Umbilical cord (tissue), 2 donors: ENCODE measurements around the gene GADD45A. TPM values are rescaled to one million over a fixed set of nuclear protein-coding genes. Genes with fewer than 3 reads are reported as not detected.
A peak's percentile ranks its signal among the peaks of the same experiment; 100 is the strongest.

Experiments used
- DNase-seq: peaks from one replicate; pipeline ENCODE4 v3.0.0-alpha.2; 2015; ENCODE audit warnings: low spot score
- total RNA-seq: library from RNA; depleted of rRNA; stranded (reverse); fragments of >200 nt; gene quantifications from one replicate; pipeline ENCODE4 v1.2.3, GENCODE V29; 2014; ENCODE audit warnings: low replicate concordance; ENCODE audit not compliant: insufficient read depth

GADD45A gene
- total RNA-seq, 1 donor from 2014 or later: 33.0 TPM

DNA sequence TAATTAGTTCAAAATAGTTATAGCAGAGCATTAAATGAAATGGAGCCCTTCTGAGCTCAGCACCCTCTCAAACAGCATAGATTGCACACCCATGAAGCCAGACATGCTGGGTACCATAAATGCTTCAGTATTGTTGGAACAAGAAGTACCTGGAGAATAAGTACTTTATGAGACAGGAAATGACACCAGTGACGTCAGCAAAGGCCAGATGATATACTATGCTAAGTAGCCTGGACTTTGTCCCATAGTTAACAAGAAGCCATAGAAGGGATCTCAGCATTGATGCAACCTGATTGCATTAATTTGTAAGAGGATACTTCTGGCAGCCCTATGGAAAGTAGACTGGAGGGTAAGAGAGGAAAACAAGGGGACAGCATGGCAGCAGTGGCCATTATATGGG, 16.3 kb upstream of the GADD45A start:
- DNase-seq: no peak

DNA sequence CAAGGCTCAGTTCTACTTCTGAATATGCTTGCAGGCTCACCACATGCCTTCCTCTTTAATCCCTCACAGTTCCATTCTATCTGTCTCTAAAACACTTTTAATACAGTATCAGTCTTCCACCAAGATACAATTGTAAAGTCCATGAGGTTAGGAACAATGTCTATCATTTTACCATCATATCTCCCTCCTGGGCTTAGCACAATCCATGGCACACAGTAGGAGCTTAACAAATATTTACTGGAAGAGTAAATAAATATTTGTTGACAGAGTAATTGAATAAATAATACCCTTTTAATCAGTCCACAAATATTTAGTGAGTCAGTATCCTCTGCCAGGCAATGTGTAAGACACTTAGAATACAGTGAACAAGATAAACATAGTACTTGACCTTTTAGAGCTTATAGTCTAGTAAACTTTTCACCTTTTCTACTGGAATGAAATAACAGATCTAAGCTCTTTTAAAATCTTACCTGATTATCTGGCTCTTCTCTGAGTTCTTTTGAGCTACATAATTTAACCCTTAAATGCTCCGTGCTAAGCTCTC, 12.7 kb upstream of the GADD45A start:
- no peak for DNase-seq

DNA sequence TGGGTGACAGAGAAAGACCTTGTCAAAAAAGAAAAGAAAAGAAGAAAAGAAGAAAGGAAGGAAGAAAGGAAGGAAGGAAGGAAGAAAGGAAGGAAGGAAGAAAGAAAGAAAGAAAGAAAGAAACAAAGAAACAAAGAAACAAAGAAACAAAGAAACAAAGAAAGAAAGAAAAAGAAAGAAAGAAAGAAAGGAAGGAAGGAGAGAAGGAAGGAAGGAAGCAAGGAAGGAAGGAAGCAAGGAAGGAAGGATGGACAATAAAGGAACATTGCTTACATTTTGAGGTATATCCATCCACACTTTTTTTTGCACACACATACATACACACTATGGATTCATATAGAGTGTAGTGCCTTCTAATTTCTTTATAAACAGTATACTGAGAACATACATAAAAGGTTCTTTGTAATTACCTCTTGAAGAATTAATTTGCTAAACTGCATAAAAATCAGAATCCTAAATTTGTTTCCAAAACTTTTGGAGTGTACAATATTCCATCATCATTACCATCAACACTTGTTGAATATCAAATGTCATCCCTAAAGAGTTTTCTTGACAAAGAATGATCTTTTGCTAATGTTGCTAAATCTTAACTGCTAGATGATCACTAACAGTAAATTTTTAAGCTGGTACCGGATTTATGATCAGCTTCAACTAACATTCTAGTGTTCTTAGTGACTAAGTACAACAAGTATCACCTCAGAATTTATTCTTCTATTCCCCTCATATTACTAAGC, 11.4 kb upstream of the GADD45A start:
- DNase-seq: no peak

DNA sequence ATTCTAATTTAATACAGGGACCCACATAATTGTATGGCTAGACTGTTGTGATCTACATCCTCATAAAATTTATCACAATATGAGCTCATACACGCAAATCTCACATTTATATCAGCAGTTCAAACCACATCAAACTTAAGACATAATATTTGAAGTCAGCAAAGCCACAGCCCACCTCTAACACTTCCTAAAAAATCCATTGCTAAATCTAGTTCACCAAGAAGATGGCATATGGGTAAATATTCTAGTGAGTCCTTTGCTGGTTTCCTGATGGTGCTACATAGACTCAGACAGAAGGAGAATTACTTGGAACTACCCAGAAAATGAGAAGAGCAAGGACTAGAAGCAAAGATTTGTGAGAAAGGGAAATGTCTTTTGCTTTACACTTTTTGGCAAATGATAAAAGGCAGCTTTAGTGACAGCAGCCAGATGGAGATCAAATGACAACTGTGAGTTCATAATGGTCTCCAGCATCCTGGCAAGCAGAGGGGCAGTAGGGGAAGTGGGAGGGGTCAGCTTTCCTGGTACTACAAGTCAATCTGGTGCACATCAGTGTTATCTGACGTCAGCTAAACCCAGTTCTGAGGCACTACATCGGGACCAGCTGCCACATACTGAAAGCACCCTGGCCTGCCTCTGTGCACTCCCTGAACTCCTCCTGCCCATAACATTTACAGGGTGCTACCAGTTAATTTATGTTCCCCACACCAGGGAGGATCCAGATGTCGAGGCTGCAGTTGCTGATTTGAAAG, 10.6 kb upstream of the GADD45A start:
- DNase-seq: peak; percentile 91

DNA sequence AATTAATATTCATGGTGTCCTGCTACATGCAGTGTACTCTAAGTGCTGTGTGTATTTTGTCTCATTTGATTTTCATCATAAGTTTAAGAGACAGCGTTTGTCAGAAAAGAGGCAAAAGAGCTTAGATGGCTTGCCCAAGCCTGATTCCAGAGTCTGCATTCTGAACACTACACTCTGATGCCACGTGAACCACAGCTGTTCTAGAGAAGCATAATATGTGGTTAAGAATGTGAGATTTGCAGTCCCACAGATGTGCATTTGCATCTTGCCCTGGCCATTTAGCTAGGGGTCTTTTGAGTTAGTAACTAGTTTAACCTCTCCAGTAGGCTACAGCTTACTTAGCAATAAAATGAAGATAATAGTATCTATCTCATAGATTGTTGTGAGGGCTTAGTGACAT, 9.2 kb upstream of the GADD45A start:
- peak; percentile 86 for DNase-seq

DNA sequence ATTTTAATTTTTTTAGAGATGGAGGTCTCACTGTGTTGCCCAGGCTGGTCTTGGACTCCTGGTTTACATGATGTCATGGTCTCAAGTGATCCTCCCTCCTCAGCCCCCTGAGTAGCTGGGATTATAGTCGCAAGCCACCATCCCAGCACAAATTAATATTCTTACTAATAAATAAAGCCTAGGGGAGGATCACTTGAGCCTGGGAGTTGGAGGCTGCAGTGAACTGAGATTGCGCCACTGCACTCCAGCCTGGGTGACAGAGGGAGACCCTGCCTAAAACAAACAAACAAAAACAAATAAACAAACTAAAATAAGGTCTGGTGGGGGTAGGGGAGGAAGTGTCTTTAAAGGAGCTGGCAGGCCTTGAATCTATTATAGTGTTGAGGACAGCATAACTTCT, 8.7 kb upstream of the GADD45A start:
- no peak for DNase-seq

DNA sequence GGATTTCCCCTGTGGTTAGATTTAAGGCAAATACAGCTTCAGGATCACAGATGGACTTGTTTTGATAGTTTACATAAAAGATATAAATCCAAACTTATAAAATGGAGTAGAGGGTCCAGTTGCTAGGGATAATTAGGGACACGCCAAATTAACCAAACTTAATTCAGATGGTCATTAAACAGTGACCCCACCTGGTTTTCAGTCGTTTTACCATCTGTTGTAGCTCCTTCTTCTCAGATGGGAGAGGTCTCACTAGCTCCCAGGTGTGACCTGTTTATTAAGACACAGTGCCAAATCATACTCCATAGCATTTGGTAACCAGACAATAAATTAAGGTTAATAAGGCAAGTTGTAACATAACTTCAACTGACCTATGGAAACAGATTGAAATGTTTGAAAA, 8.1 kb upstream of the GADD45A start:
- DNase-seq: no peak

DNA sequence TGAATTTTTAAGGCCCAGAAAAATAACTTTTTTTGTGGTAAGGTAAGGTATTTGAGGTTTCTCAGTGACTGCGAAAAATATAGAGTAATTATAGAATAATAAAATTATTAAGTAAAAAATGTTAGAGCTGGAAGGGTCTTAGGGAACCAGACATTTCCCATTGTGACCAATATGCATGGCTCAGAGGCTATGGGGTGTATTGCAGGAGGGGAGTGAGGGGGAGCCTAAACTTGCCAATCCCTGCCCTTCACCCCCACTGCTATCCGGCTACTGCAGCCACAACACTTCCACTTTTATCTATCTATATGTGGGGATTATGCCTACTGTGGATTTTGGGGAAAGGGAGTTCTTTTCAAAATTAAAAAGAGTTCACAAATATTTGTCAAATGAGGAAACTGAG, 7.6 kb upstream of the GADD45A start:
- no peak for DNase-seq

DNA sequence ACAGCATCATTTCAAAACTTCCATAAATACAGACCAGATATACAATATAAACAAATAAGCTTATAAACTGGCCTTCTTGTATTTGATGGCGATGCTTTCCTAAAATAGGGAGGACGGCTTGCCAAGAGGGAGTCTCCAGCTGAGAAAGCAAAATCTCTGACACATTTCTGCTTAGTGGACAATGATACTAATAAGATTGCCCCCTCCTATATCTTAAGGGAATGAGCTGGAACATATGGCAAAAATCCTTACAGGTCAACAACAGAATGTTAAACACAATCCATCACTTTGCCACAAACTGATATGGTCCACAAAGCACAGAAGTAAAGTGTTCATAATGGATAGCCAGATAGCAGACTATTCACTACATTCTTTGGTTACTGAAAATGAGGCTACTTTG, 7.1 kb upstream of the GADD45A start:
- peak; percentile 25 for DNase-seq

DNA sequence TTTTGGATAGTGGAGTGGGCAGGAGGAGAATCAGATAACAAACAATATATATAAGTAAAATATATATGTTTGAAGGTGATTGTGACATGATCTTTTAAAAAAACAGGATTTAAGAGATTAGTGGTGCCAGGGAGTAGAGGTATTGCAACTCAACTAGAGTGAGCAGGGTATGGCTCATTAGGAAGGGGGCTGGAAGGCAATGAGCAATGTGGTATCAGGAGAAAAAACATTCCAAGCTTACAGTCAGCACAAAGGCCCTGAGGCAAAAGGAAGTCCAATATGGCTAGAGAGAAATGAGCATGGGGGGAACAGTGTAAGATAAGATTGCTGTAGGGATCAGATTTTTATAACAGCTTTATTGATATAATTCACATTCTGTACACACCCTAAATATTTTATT, 5.3 kb upstream of the GADD45A start:
- no peak for DNase-seq

DNA sequence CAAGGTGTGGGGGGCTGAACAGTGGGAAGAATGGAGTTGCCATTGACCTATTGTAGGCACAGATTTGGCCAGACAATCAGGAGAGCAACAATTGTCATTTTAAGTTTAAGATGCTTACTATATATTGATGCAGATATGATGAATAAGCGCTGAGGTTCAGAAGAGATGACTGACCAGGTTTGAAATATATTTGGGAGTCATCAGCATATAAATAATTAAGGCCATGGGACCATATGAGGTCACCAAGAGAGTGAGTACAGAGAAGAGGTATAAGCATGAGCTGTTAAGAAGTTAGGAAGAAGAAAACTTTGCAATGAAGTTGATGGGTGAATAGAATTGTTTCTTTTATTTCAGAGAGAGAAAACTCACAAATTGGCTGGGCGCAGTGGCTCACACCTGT, 4.5 kb upstream of the GADD45A start:
- no peak for DNase-seq

DNA sequence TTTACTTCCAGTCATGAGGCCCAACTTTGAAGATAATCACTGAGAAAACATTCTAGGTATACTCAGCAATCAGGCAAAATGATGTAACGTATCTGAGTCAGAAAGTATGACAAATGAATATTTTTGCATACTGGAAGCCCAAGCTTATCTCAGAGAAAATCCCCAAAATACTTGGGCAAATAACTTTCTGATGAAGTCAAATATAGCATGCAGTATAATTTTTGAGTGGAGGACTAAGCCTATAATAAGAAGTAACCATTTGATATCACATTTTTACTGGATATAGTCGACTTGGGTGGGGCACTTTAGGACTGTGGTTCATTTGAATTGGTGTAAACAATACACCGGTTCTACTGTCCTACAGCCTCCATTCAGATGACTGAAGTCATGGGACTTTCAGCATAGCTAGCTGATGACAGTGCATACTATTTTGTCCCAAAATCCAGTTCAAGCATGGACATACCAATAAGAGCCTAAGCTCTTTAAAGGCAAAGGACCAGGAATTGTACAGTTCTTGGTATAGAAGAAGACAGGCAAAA, 2.3 kb upstream of the GADD45A start:
- peak; percentile 84 for DNase-seq

DNA sequence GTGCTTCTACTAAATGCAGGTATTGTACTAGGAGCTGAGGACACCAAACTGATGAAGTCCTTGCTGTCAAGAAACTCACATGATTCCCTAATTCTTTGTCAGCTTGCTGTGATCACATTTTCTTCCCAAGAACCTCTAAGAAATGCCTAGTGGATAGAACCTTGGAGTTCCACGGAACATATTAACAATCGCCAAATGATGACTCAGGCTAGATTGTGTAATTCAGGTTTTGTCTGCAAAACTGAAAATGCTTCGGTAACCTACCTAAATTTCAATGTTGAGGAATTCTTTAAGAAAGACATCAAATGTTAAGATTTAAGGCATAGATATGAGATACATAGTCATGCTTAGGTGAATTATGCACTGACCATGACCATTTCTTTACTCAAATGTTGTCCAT, 1.7 kb upstream of the GADD45A start:
- peak; percentile 42 for DNase-seq

DNA sequence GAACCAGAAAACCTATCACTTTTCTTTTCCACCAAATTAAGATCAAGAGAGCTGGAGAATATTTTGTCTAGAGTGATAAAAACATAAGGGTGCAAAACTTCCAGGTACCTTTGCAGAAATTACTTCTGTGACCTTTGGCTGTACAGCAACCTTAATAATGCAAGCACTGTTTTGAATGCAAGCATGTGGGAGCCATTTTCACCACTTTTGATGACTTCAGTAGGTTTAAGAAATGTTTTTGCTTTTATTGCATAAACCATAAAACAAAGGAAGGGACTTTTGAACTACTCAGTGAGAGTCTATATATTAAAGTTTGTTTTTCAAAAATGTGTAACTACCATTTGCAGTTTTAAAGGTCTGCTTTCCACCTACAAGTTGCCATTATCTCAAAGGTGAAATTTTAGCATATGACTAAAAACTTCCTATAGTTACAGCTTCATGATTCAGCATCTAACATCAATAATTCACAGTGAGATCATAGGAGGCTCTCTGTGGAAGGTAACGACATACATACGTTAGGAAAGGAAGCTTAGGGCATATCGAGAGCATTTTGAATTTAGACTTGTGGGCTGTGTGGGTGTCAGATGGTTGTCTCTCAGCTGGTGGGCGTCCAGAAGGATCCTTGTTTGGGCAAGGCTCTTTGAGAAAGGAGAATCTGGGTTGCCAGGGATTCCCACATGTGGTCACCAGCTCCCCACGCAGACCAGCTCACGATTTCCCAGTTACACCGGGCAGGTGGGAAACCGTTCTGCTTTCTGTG, 1.1 kb upstream of the GADD45A start:
- DNase-seq: peak; percentile 14

DNA sequence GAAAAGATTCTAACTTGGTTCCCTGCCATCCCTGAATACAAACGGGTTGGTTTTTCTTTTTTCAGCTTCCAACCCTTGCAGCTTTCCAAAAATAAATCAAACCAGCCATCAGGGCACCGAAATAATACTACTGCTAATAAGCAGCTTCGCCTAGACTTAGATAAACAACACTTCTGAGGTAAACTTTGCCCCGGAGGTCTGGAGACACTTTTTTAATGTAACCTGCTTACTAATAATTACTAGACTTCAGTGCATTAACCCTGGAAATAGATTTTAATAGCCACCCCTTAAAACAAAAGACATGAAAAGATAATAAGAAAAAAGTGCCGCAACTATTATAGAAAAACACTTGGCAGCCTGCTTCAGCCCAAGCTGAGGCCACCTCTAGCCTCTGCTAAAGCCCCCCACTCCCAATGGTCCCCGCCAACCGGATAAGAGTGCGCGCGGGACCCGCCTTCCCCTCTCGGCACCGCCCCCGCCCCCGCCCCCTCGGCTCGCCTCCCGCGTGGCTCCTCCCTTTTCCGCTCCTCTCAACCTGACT, 405 bp upstream of the GADD45A start:
- peak; percentile 35 for DNase-seq

DNA sequence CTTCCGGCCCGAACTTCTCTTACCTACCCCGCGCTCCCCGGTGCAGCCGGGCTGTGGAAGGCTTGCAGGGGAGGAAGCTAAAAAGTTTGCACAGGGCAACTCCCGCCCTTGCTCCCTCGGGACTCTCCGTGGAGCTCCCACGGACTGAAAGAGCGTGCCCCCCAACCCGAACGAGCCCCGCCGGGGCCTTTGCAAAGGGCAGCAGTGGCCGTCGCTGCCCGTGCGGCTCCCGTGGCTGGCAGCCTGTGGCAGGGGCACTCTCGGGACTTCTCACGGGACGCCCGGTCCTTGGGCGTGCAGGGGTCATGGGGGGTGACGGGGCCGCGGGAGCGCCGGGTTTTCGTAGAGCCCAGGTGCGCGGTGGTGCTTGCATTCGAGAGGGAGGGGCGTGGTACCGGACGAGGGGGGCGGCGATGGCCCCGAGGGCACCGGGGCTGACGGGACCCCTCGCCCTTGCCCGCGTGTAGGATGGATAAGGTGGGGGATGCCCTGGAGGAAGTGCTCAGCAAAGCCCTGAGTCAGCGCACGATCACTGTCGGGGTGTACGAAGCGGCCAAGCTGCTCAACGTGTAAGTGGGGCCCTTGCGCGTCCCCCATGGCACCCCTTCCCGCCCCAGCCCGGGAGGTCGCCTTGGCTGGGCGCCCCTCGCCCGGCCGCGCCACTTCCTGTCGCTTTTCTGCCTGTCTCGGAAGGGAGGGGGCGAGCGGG, 711 bp downstream of the GADD45A start:
- peak; percentile 46 for DNase-seq

DNA sequence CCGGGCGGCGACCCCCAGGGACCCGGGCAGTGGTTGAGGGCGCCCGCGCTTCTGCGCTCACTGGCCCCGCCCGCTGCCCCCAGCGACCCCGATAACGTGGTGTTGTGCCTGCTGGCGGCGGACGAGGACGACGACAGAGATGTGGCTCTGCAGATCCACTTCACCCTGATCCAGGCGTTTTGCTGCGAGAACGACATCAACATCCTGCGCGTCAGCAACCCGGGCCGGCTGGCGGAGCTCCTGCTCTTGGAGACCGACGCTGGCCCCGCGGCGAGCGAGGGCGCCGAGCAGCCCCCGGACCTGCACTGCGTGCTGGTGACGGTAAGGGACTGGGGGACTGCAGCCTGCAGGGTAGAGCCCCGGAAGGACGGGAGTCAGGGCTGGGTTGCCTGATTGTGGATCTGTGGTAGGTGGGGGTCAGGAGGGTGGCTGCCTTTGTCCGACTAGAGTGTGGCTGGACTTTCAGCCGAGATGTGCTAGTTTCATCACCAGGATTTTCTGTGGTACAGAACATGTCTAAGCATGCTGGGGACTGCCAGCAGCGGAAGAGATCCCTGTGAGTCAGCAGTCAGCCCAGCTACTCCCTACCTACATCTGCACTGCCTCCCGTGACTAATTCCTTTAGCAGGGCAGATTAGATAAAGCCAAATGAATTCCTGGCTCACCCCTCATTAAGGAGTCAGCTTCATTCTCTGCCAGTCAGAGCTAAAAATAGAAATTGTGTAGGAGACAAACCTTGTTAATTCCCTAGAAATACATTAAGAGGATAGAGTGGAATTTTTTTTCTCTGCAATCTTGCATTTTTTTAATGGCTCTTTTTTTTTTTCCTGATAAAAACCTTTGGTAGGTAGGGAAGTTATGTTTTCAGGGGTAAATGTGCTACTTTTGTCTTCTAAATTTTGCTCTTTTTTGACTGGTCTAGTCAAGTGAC, 1.5 kb downstream of the GADD45A start:
- DNase-seq: peak; percentile 90

DNA sequence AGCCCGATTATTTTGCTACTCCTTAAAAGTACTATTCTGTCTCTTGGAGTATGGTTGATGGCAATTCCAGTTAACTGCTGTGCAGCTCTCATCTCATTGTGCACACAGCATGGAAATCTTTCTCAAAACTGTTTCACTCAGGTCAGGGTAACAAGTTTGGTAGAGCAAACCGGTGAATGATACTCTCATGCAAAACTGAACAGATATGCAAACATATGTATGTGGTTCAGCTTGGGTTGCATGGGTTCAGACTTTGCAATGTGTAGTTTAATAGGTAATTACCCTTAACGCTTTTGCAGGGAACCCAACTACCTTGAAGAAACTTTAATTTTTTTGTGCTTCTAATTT, 2.2 kb downstream of the GADD45A start:
- DNase-seq: peak; percentile 12

DNA sequence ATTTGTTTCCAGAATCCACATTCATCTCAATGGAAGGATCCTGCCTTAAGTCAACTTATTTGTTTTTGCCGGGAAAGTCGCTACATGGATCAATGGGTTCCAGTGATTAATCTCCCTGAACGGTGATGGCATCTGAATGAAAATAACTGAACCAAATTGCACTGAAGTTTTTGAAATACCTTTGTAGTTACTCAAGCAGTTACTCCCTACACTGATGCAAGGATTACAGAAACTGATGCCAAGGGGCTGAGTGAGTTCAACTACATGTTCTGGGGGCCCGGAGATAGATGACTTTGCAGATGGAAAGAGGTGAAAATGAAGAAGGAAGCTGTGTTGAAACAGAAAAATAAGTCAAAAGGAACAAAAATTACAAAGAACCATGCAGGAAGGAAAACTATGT, 2.6 kb downstream of the GADD45A start:
- peak; percentile 25 for DNase-seq
